Right hindlimb (tissue), 1 donor: ENCODE results near the gene TRAF3.
"Not testable (repeated sequence)": the region's sequence is repeated elsewhere in the genome, so short reads cannot be mapped to it uniquely, and the experiment has no call there.

Experiments
- DNase-seq: peaks from one replicate; pipeline ENCODE4 v3.0.0-alpha.2; 2018

Gene TRAF3

GRCh38 chr14:102868956-102869547, 91.8 kb downstream of the TRAF3 start:
- DNase-seq = no peak

GRCh38 chr14:102870246-102870645, 93.0 kb downstream of the TRAF3 start:
- no peak for DNase-seq

- DNase-seq = no peak
Measured at GRCh38 chr14:102870994-102871831, 94.0 kb downstream of the TRAF3 start.

GRCh38 chr14:102872020-102872419, 94.8 kb downstream of the TRAF3 start:
- no peak for DNase-seq

- no peak for DNase-seq
Measured at GRCh38 chr14:102873131-102873530, 95.9 kb downstream of the TRAF3 start.

GRCh38 chr14:102873546-102874061, 96.4 kb downstream of the TRAF3 start:
- no peak for DNase-seq

GRCh38 chr14:102875652-102876051, 98.4 kb downstream of the TRAF3 start:
- no peak for DNase-seq

- not testable (repeated sequence) for DNase-seq
Measured at GRCh38 chr14:102877511-102877910, 100.3 kb downstream of the TRAF3 start.

GRCh38 chr14:102878174-102878969, 101.1 kb downstream of the TRAF3 start:
- DNase-seq = no peak

GRCh38 chr14:102878970-102879460, 101.8 kb downstream of the TRAF3 start:
- no peak for DNase-seq

- DNase-seq = peak; percentile 64
Measured at GRCh38 chr14:102882226-102882906, 105.1 kb downstream of the TRAF3 start.

GRCh38 chr14:102883089-102883541, 105.9 kb downstream of the TRAF3 start:
- no peak for DNase-seq

GRCh38 chr14:102883554-102883953, 106.3 kb downstream of the TRAF3 start:
- no peak for DNase-seq

GRCh38 chr14:102885737-102886447, 108.6 kb downstream of the TRAF3 start:
- no peak for DNase-seq

- no peak for DNase-seq
Measured at GRCh38 chr14:102888748-102889147, 111.5 kb downstream of the TRAF3 start.

GRCh38 chr14:102889615-102890014, 112.4 kb downstream of the TRAF3 start:
- DNase-seq = no peak

GRCh38 chr14:102891111-102891510, 113.9 kb downstream of the TRAF3 start:
- DNase-seq = no peak

- no peak for DNase-seq
Measured at GRCh38 chr14:102891556-102891955, 114.3 kb downstream of the TRAF3 start.

GRCh38 chr14:102892651-102893050, 115.4 kb downstream of the TRAF3 start:
- no peak for DNase-seq

- peak; percentile 80 for DNase-seq
Measured at GRCh38 chr14:102893452-102893851, 116.2 kb downstream of the TRAF3 start.

- not testable (repeated sequence) for DNase-seq
Measured at GRCh38 chr14:102896735-102897134, 119.5 kb downstream of the TRAF3 start.
